Lower leg skin (tissue), 3 donors: Measurements from ENCODE around the gene C5orf47.

Source experiments
- CTCF ChIP-seq, 3 donors: fragments of 450-650 bp; IDR thresholded peaks; one replicate each; pipeline ENCODE4 v1.5.1; 2016; ENCODE audit warnings: antibody characterized with exemption in 3 of 3, mild to moderate bottlenecking in 3 of 3, moderate library complexity in 2 of 3
- POLR2A ChIP-seq, 2 donors: fragments of 450-650 bp; IDR thresholded peaks; one replicate each; pipeline ENCODE4 v1.6.1; 2016 to 2017; ENCODE audit warnings: antibody characterized with exemption in 2 of 2, mild to moderate bottlenecking in 1 of 2, moderate library complexity in 1 of 2

GRCh38 chr5:173971681-173972345 lies 17.2 kb upstream of the C5orf47 start:
- no peak for TF ChIP-seq POLR2A (IDR thresholded peaks at IDR 0.05)
- no peak for TF ChIP-seq CTCF (IDR thresholded peaks at IDR 0.05)
